Measurements from ENCODE around the gene DNAJC4.

DNAJC4 gene

GRCh38 chr11:64278576-64279190 lies 48.3 kb downstream of the DNAJC4 start:
- DNase-seq (ENCODE audit: low spot score): no peak

DNA sequence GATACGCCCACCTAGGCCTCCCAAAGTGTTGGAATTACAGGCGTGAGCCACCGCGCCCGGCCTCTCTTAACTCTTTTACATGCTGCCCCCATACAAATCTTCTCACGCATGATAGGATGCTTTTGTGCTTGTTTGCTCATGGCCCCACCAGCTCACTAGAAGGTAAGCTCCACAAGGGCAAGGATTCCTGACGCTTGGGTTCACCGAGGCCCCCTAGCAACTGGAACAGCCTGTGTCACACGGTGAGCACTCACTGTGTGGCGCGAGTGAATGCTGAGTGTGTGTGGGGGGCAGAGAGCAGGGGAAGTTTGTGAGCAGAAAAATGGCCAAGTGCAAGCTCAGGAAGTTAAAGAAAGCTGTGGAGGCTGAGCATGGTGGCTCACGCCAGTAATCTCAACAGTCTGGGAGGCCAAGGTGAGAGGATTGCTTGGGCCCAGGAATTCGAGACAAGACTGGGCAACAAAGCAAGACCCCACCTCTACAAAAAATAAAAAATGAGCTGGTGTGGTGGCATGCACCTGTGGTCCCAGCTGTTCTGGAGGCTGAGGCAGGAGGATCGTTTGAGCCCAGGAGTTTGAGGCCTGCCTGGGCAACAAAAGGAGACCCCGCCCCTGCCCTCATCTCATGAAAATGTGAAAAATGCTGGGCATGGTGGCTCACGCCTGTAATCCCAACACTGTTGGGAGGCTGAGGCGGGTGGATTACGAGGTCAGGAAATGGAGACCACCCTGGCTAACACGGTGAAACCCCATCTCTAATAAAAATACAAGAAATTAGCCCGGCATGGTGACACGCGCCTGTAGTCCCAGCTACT lies 51.8 kb downstream of the DNAJC4 start:
- DNase-seq (ENCODE audit: low spot score): no peak

DNA sequence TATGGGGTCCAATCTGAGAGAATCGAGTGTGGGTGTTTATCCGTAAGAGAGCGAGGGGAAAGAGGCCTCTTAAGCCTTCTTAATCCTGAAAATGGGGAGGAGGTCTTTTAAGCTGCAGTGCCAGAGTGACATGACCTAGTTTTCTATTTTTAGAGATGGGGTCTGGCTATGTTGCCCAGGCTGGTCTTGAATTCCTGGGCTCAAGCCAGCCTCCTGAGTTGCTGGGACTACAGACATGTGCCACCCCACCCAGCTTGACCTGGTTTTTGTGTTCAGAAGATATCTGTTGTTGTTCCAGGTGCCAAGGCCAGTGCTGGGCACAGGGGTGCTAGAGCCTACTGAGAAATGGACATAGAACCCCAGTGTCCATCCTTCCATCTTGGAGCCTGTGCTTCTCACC lies 52.7 kb downstream of the DNAJC4 start:
- no peak for DNase-seq (ENCODE audit: low spot score)
